Mesenteric fat pad (tissue), 1 donor: ENCODE data around the gene RING1. TPM values are rescaled to one million over a fixed set of nuclear protein-coding genes. Genes with fewer than 3 reads are reported as not detected.

Experiments
- DNase-seq: peaks from one replicate; pipeline ENCODE4 v3.0.0-alpha.2; 2020; ENCODE audit warnings: low spot score
- microRNA-seq: library from miRNA; unstranded; fragments of <30 nt; microRNA quantifications from one replicate; pipeline ENCODE4 v1.2.0, GENCODE V29; 2020; ENCODE audit warnings: borderline number of aligned reads
- total RNA-seq: library from RNA; stranded (reverse); fragmentation: NEBNext Ultra II Directional; extraction: Animal tissue kit (Norgen Biotek cat#: 25700); gene quantifications from one replicate; pipeline ENCODE4 v1.2.1, GENCODE V29; 2021
- donor health status: DM: yes; HTN: yes; CAD: no.

The RING1 gene
- total RNA-seq, 1 donor from 2014 or later: 32.6 TPM

GRCh38 chr6:33237741-33238140, 29.4 kb downstream of the RING1 start:
- no peak for DNase-seq

GRCh38 chr6:33241968-33242367, 33.7 kb downstream of the RING1 start:
- no peak for DNase-seq

- DNase-seq: no peak
These were observed 35.2 kb downstream of the RING1 start for GRCh38 chr6:33243476-33243875.

GRCh38 chr6:33247977-33248642, 39.8 kb downstream of the RING1 start:
- DNase-seq: peak; percentile 91

- DNase-seq: peak; percentile 89
These were observed 40.3 kb downstream of the RING1 start for GRCh38 chr6:33248643-33248931.

GRCh38 chr6:33248932-33249731, 40.8 kb downstream of the RING1 start:
- DNase-seq: peak; percentile 97

GRCh38 chr6:33249732-33250630, 41.7 kb downstream of the RING1 start:
- peak; percentile 83 for DNase-seq

GRCh38 chr6:33250731-33251130, 42.4 kb downstream of the RING1 start:
- DNase-seq: peak; percentile 57

- peak; percentile 9 for DNase-seq
These were observed 43.2 kb downstream of the RING1 start for GRCh38 chr6:33251395-33252012.

- DNase-seq: no peak
These were observed 44.5 kb downstream of the RING1 start for GRCh38 chr6:33252759-33253158.

GRCh38 chr6:33254591-33254990, 46.3 kb downstream of the RING1 start:
- DNase-seq: no peak

GRCh38 chr6:33259032-33259431, 50.7 kb downstream of the RING1 start:
- no peak for DNase-seq

Small RNA genes within 50 kb of the gene (microRNA-seq; reads per million reads assigned to microRNA genes)
- not detected for gene MIR219A1

Other genes with a start within 250 kb of the RING1 start
- 132 TPM for gene BRD2, start 239.9 kb upstream of the RING1 start, total RNA-seq
- 5.0 TPM for gene HLA-DOA, start 198.9 kb upstream of the RING1 start, total RNA-seq
- 82.5 TPM for gene HLA-DPA1, start 134.9 kb upstream of the RING1 start, total RNA-seq
- gene HLA-DPB1, start 132.5 kb upstream of the RING1 start, total RNA-seq: 52.5 TPM
- 0.67 TPM for gene COL11A2, start 16.0 kb upstream of the RING1 start, total RNA-seq
- gene RXRB, start 7.8 kb upstream of the RING1 start, total RNA-seq: 35.8 TPM
- gene SLC39A7, start 7.6 kb upstream of the RING1 start, total RNA-seq: 109 TPM
- 5.3 TPM for gene HSD17B8, start 3.8 kb upstream of the RING1 start, total RNA-seq
- gene VPS52, start 63.4 kb downstream of the RING1 start, total RNA-seq: 39.8 TPM
- gene RPS18, start 63.6 kb downstream of the RING1 start, total RNA-seq: 1,776 TPM
- gene B3GALT4, start 68.6 kb downstream of the RING1 start, total RNA-seq: 10.7 TPM
- 48.9 TPM for gene WDR46, start 80.7 kb downstream of the RING1 start, total RNA-seq
- gene PFDN6, start 81.1 kb downstream of the RING1 start, total RNA-seq: 34.8 TPM
- 56.2 TPM for gene RGL2, start 90.4 kb downstream of the RING1 start, total RNA-seq
- gene TAPBP, start 105.6 kb downstream of the RING1 start, total RNA-seq: 77.9 TPM
- 12.1 TPM for gene ZBTB22, start 109.2 kb downstream of the RING1 start, total RNA-seq
- 41.7 TPM for gene DAXX, start 114.5 kb downstream of the RING1 start, total RNA-seq
- 0.19 TPM for gene KIFC1, start 183.3 kb downstream of the RING1 start, total RNA-seq
- gene PHF1, start 202.5 kb downstream of the RING1 start, total RNA-seq: 42.5 TPM
- gene CUTA, start 209.6 kb downstream of the RING1 start, total RNA-seq: 103 TPM
- gene SYNGAP1, start 211.6 kb downstream of the RING1 start, total RNA-seq: 14.1 TPM
- gene ZBTB9, start 246.1 kb downstream of the RING1 start, total RNA-seq: 4.6 TPM